IPS-20b (cell line): ENCODE data around the gene THUMPD3.

ENCODE experiments used
- H3K27ac ChIP-seq: one replicate; pipeline ENCODE4 v1.5.1; 2013; ENCODE audit warnings: low read length
- H3K27me3 ChIP-seq: 2 replicates; pipeline ENCODE4 v1.6.1; 2013; ENCODE audit warnings: mild to moderate bottlenecking, low read length, inconsistent platforms; ENCODE audit not compliant: insufficient read depth
- H3K36me3 ChIP-seq: 2 replicates; pipeline ENCODE4 v1.6.1; 2013; ENCODE audit warnings: low read depth, mild to moderate bottlenecking, inconsistent platforms, low read length, moderate library complexity; ENCODE audit not compliant: insufficient read depth
- H3K4me1 ChIP-seq: 2 replicates; pipeline ENCODE4 v1.6.1; 2013; ENCODE audit warnings: mild to moderate bottlenecking, control low read depth, inconsistent platforms, low read length, moderate library complexity; ENCODE audit not compliant: insufficient read depth
- H3K4me3 ChIP-seq: 2 replicates; pipeline ENCODE4 v1.5.1; 2013; ENCODE audit warnings: mild to moderate bottlenecking, low read length, inconsistent platforms
- H3K9ac ChIP-seq: 2 replicates; pipeline ENCODE4 v1.6.1; 2013; ENCODE audit warnings: low read depth, mild to moderate bottlenecking, inconsistent platforms, low read length, moderate library complexity
- H3K9me3 ChIP-seq: 2 replicates; pipeline ENCODE4 v1.6.1; 2013; ENCODE audit warnings: mild to moderate bottlenecking, low read depth, low read length, inconsistent platforms; ENCODE audit not compliant: insufficient read depth

The THUMPD3 gene

DNA sequence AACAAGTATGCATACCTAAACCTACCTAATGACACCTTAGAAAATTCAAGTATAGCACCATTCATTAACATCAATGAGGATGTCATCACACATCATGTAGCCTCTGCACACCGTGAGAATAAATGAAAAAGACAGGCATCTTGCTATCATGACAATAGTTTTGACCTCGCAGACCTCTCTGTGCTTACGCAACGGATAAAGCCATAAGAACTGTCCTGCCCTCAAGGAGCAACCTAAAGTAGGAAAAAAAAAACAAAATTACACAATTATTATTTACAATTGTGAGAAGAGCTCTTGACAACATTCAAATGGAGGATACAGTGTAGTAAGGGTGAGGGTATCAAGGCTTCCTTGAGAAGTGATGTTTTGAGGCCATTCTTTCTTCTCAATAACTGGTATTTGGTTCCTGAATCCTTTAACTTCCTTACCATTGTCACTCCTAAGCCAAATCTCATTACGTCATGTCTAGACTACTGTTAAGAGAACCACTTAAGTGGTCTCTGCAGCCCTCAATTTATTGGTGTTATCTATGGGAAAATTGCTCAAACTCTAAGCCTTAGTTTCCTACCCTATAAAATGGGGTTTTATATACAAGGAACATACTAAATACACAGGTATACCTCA, 27.5 kb downstream of the THUMPD3 start:
- Histone ChIP-seq H3K9me3 (no peaks in the 10 kb centered on the region), H3K27ac (no peak overlapping the region), H3K36me3 (peaks cover 99% of the 10 kb centered on the region), H3K4me3 (no peak overlapping the region), H3K9ac (no peak overlapping the region), H3K4me1 (peaks cover 8% of the 10 kb centered on the region; the same call in 1 of the 2 replicates), H3K27me3 (no peaks in the 10 kb centered on the region)

DNA sequence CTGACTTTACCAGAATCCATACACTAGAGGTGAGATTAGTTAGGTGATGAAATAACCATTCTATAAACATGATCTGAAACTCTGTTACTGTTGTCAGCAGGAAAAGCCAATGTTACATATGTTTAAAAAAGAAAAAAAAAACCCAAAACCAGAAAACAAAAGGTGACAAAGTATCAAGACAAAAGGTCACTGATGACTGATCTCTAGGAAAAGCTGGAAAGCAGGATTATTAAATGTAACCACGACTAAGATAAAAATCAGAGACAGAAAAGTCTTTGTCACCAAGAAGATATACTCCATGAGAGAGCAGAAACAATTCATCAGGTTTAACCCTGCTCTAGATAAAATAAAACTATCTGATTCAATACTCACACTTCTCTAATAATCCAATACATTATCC, 29.2 kb downstream of the THUMPD3 start:
- Histone ChIP-seq H3K9me3 (no peaks in the 10 kb centered on the region), H3K4me1 (peaks cover 11% of the 10 kb centered on the region; the same call in 1 of the 2 replicates), H3K36me3 (peaks cover 85% of the 10 kb centered on the region), H3K9ac (no peak overlapping the region), H3K27me3 (no peaks in the 10 kb centered on the region), H3K27ac (no peak overlapping the region), H3K4me3 (no peak overlapping the region)

DNA sequence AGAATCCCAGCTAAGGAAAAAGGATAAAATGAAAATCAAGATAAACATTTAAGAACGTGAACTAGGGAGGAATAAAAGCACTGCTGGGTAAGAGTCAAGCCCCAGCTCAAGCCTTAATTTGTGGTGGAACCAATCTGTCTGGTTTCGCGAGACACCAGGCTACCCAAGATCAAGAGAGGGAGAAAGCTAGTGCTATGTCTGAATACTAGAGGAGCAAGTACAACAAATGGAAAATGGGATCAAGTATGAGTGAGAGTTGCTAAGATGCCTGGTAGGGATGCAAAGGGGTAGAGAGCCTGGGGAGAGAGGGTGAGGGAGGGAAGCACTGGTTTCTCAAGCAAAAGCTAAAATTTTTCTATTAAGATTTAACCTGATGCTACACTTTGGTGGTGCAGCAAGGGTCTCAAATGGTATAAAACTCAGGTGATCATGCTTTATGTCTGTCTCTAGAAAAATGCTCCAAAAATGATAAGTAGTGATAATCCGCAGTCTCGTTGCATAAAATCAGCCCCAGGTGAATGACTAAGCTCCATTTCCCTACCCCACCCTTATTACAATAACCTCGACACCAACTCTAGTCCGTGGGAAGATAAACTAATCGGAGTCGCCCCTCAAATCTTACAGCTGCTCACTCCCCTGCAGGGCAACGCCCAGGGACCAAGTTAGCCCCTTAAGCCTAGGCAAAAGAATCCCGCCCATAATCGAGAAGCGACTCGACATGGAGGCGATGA, 32.9 kb downstream of the THUMPD3 start:
- H3K4me3 ChIP-seq, result peak overlapping the region; percentile 82
- no peaks in the 10 kb centered on the region for H3K27me3 ChIP-seq
- peak overlapping the region; percentile 59 for H3K27ac ChIP-seq
- H3K36me3 ChIP-seq, result peaks cover 48% of the 10 kb centered on the region
- H3K9me3 ChIP-seq, result no peaks in the 10 kb centered on the region
- peaks cover 14% of the 10 kb centered on the region for H3K4me1 ChIP-seq
- H3K9ac ChIP-seq, result peak overlapping the region; percentile 86

DNA sequence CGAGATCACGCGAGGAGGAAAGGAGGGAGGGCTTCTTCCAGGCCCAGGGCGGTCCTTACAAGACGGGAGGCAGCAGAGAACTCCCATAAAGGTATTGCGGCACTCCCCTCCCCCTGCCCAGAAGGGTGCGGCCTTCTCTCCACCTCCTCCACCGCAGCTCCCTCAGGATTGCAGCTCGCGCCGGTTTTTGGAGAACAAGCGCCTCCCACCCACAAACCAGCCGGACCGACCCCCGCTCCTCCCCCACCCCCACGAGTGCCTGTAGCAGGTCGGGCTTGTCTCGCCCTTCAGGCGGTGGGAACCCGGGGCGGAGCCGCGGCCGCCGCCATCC, 33.4 kb downstream of the THUMPD3 start:
- Histone ChIP-seq H3K36me3 (peaks cover 43% of the 10 kb centered on the region), H3K27ac (peak overlapping the region; percentile 59), H3K27me3 (no peaks in the 10 kb centered on the region), H3K4me3 (peak overlapping the region; percentile 82), H3K4me1 (peaks cover 19% of the 10 kb centered on the region), H3K9me3 (no peaks in the 10 kb centered on the region), H3K9ac (peak overlapping the region; percentile 86)

DNA sequence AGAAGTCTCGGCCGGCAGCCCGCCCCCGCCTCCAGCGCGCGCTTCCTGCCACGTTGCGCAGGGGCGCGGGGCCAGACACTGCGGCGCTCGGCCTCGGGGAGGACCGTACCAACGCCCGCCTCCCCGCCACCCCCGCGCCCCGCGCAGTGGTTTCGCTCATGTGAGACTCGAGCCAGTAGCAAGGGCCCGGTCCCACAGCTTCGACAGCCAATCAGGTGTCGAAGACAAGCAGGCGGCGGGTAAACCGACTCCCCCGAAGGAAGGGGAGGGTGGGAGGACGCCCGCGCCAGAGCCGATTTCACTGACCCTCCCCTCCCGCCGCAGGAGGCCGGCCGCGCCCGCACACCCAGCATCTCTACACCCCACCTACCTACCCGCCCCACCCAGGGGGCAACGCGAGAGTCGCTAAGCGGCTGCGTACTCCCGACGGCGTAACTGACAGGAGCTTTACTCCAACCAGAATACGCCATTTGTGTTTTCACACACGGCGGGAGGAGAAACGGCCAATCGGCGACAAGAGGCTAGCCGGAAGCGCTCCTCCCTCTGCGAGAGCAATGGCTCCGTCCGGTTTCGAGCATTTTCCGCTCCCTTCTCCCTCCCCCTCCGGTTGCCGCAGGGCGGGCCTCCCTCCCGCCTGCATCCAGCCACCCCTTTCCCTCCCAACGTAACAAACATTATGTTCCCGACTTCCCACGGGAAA, 33.9 kb downstream of the THUMPD3 start:
- H3K4me3 ChIP-seq, result peak overlapping the region; percentile 82
- no peaks in the 10 kb centered on the region for H3K9me3 ChIP-seq
- peaks cover 38% of the 10 kb centered on the region for H3K36me3 ChIP-seq
- peak overlapping the region; percentile 89 for H3K27ac ChIP-seq
- H3K9ac ChIP-seq, result peak overlapping the region; percentile 86
- H3K4me1 ChIP-seq, result peaks cover 24% of the 10 kb centered on the region
- H3K27me3 ChIP-seq, result no peaks in the 10 kb centered on the region

DNA sequence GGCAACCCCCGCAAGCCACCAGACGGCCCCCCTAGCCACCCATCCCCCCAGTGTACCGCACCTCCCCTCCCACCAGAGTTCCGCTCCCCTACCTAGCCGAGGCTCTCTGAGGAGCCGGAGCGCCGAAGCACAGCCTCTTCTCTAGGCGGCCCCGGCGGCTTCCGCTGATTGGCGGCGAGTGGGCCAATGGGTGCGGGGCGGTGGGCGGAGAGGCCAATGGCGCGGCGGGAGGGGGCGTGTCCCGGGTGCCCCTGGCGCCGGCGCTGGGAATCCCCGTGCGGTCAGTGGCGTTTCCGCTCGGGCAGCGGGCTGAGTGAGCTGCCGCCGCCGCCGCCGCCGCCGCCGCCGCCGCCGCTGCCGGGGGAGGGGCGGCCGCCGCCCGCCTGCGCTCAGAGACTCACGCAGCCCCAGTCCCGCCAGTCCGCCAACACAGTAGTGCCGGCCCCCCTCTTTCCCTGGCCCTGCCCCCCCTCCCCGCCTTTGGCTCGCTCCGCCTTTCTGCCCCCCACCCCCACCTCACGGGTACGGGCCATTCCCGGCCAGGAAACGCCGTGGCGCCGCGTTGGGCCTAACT, 34.6 kb downstream of the THUMPD3 start, which contains the start of gene SETD5:
Gene SETD5 (plus strand): TSS at position 284 of the 574 bp plus-strand sequence. CDS start 31,324 bp downstream, outside the sequence.
- peaks cover 31% of the 10 kb centered on the region for H3K36me3 ChIP-seq
- peak within 1 kb of the TSS; percentile 99 for H3K27ac ChIP-seq
- no peaks in the 10 kb centered on the region for H3K9me3 ChIP-seq
- H3K4me3 ChIP-seq, result peak within 1 kb of the TSS; percentile 98
- no peaks in the 10 kb centered on the region for H3K27me3 ChIP-seq
- H3K4me1 ChIP-seq, result peaks cover 30% of the 10 kb centered on the region
- H3K9ac ChIP-seq, result peak within 1 kb of the TSS; percentile 99

DNA sequence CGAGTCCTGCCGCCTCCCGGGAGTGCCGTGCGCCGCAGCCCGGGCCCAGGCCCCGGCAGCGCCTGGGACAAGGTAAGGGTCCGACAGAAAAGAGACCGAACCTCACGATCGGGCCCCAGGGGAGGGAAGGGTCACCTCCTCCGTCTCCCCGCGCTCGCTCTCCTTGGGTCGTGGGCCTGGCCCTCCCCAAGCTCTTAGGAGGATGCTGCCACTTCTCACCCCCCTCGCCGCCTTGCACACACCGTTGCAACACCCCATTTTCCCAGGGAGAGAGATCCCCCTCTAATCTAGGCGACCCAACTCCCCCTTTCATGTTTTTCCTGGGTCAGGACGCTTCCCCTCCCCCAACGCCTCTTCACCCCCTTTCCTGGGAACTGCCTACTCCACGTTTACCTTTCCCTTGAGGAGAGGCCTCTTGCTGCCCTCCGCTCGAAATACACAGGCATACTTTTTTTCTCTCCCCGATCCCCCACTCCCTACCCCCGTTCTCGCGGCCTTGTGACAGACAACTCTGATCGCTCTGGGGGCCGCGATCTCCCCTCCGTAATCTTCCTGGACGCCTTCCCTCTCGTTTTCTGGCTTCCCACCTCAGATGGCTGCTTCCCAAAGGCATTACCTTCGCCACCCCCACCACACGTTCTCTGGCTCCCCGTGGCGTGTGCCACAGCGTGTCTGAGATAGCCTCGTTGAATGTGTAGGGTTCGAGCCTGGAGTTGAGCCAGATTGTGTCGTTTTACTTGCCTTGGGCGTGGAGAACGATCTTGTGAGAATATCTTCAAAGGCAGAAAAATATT, 35.2 kb downstream of the THUMPD3 start:
- Histone ChIP-seq H3K9ac (peak overlapping the region; percentile 99), H3K4me1 (peaks cover 33% of the 10 kb centered on the region), H3K27me3 (no peaks in the 10 kb centered on the region), H3K4me3 (peak overlapping the region; percentile 98), H3K9me3 (no peaks in the 10 kb centered on the region), H3K36me3 (peaks cover 24% of the 10 kb centered on the region), H3K27ac (peak overlapping the region; percentile 99)

DNA sequence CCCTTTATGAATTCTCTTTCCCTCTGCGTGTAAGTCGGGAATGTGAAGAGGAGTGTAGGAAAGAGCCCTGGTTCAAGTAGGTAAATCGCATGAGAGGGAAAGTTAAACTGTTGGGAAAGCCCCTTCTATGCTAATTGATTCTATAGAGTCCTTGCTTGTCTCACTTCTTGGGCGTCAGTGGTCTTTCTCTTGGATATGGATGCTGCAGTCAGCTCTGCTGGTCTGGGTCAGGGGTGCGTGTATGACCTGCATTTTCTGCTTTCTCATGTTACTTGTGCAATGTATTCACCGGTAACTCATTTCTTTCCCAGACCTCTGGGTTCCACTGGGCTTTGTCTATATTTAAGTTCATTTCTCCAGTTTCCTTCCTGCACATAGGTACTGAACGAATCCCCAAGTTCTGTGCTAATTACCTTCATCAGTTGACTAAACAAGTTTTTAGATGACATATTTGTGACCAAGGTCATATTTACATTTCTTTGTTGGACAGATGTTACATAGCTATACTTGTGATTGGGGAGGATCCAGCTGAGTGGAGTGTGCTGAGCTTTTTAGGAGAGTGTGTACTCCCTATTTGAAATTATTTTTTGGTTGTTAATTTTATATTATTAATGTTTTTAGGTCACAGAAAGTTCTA, 36.0 kb downstream of the THUMPD3 start:
- H3K27ac ChIP-seq, result peak overlapping the region; percentile 99
- H3K9me3 ChIP-seq, result no peaks in the 10 kb centered on the region
- H3K36me3 ChIP-seq, result peaks cover 17% of the 10 kb centered on the region
- peak overlapping the region; percentile 98 for H3K4me3 ChIP-seq
- peaks cover 40% of the 10 kb centered on the region for H3K4me1 ChIP-seq
- H3K9ac ChIP-seq, result peak overlapping the region; percentile 99
- H3K27me3 ChIP-seq, result no peaks in the 10 kb centered on the region

DNA sequence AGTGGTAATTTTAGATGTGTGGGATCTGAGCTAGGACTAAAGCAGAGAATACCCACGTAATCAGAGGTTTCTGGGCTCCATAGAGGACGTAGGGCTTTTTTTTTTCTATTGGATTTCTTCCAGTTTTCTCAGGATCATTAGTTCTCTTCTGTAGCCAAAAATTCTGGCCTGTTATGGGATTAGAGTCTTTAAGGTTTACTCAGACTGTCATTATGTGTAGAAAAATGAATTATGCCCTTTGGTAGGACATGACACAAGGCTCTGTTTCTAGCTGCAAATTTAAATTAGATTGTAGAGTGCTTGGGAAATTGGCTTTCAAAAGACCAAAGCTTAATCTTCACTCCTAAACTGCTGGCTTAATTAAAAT, 36.5 kb downstream of the THUMPD3 start:
- peak overlapping the region; percentile 99 for H3K9ac ChIP-seq
- H3K27ac ChIP-seq, result peak overlapping the region; percentile 1
- no peaks in the 10 kb centered on the region for H3K27me3 ChIP-seq
- H3K36me3 ChIP-seq, result peaks cover 12% of the 10 kb centered on the region
- no peaks in the 10 kb centered on the region for H3K9me3 ChIP-seq
- H3K4me3 ChIP-seq, result peak overlapping the region; percentile 98
- H3K4me1 ChIP-seq, result peaks cover 45% of the 10 kb centered on the region

DNA sequence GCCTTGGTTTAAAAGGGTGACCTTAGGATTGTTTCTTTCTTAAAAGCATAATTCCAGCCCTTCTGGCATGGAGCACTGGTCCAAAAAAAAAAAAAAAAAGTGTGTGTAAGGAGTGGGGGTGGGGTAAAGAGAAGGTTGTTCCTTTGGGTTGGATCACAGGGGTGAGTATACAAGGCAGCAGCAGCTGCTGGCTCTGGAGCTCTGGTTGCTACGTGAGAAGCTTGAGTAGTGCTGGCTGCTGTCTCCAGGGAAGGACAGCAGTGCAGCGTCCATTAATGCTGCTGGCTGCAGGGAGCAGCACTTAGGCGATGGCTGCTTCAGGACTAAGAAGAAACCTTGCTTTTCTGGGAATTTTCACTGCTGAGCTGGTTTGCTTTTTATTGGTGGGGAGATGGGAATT, 36.9 kb downstream of the THUMPD3 start:
- Histone ChIP-seq H3K4me3 (peak overlapping the region; percentile 98), H3K27ac (no peak overlapping the region), H3K9ac (peak overlapping the region; percentile 99), H3K27me3 (no peaks in the 10 kb centered on the region), H3K36me3 (peaks cover 8% of the 10 kb centered on the region), H3K4me1 (peaks cover 45% of the 10 kb centered on the region), H3K9me3 (no peaks in the 10 kb centered on the region)

DNA sequence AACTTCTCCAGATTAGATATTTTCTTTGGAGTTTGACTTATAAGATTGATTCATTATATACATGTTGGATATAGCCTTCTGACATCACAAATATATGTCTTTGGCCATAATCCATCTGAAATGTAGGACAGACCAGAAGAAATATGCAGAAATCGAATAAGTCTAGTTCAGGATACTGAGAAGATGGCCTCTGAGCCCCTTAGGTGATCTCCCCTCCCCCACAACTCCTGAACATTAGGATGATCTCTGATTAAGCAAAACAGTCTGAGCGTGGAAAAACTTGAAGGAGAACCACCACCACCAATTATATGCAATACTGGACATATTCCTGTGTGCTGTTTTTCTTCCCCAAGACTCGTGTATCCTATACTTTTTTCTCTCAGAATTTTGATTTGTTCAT, 37.8 kb downstream of the THUMPD3 start:
- Histone ChIP-seq H3K4me3 (peak overlapping the region; percentile 98), H3K36me3 (no peaks in the 10 kb centered on the region), H3K27me3 (no peaks in the 10 kb centered on the region), H3K4me1 (peaks cover 48% of the 10 kb centered on the region), H3K9me3 (no peaks in the 10 kb centered on the region), H3K27ac (peak overlapping the region; percentile 54), H3K9ac (peak overlapping the region; percentile 42; the same call in 1 of the 2 replicates)
